ENCODE measurements around the gene GLCE. TPM values are rescaled to one million over a fixed set of nuclear protein-coding genes. Genes with fewer than 3 reads are reported as not detected.

Gene GLCE
- total RNA-seq, 2 donors from 2014 or later, result 6.6 to 9.3 TPM

- TF ChIP-seq CTCF (IDR thresholded peaks at IDR 0.05) (no peak), POLR2A (IDR thresholded peaks at IDR 0.05) (no peak)
- 58 to 59% methylated on average over 5 of the region's 5 CpGs for WGBS, 2 donors
Observed at GRCh38 chr15:69280783-69281182, 120.3 kb downstream of the GLCE start.

GRCh38 chr15:69282104-69282743 lies 121.8 kb downstream of the GLCE start:
- no peak for DNase-seq
- ATAC-seq, result no peak
- H3K36me3 ChIP-seq (replicated peaks in 1 of 2; ENCODE audit: insufficient read depth in 1 of 2, low read depth in 2 of 2), result no peaks in the 10 kb centered on the region
- no peaks in the 10 kb centered on the region for H3K27me3 ChIP-seq
- H3K27ac ChIP-seq, result no peak overlapping the region
- H3K4me3 ChIP-seq, result no peak overlapping the region
- no peaks in the 10 kb centered on the region for H3K9me3 ChIP-seq
- TF ChIP-seq CTCF (IDR thresholded peaks at IDR 0.05), result no peak
- TF ChIP-seq POLR2A (IDR thresholded peaks at IDR 0.05), result no peak
- intact Hi-C loops (cut with DNase I), result no loop called here
- no peaks in the 10 kb centered on the region for H3K4me1 ChIP-seq
- 83 to 90% methylated on average over 7 to 9 of the region's 9 CpGs for WGBS, 2 donors

More at GRCh38 chr15:69280783-69281182, 120.3 kb downstream of the GLCE start:
- Histone ChIP-seq H3K4me3 (no peak overlapping the region), H3K4me1 (peaks cover 7% of the 10 kb centered on the region), H3K36me3 (replicated peaks in 1 of 2; ENCODE audit: insufficient read depth in 1 of 2, low read depth in 2 of 2) (no peaks in the 10 kb centered on the region), H3K27me3 (no peaks in the 10 kb centered on the region), H3K9me3 (no peaks in the 10 kb centered on the region), H3K27ac (no peak overlapping the region)
- intact Hi-C loops (cut with DNase I), result no loop called here
- ATAC-seq, result no peak
- no peak for DNase-seq

GRCh38 chr15:69285834-69286233 lies 125.4 kb downstream of the GLCE start:
- intact Hi-C loops (cut with DNase I), result no loop called here
- Histone ChIP-seq H3K4me1 (peaks cover 9% of the 10 kb centered on the region), H3K27me3 (no peaks in the 10 kb centered on the region), H3K36me3 (replicated peaks in 1 of 2; ENCODE audit: insufficient read depth in 1 of 2, low read depth in 2 of 2) (no peaks in the 10 kb centered on the region), H3K4me3 (no peak overlapping the region), H3K27ac (no peak overlapping the region), H3K9me3 (no peaks in the 10 kb centered on the region)
- ATAC-seq (no peak), DNase-seq (no peak)
- WGBS, 2 donors, result 91 to 96% methylated on average over 12 of the region's 12 CpGs
- TF ChIP-seq CTCF (IDR thresholded peaks at IDR 0.05) (no peak), POLR2A (IDR thresholded peaks at IDR 0.05) (no peak)

GRCh38 chr15:69288011-69288410 lies 127.6 kb downstream of the GLCE start:
- ATAC-seq (no peak), DNase-seq (no peak)
- H3K36me3 ChIP-seq (replicated peaks in 1 of 2; ENCODE audit: insufficient read depth in 1 of 2, low read depth in 2 of 2), result no peaks in the 10 kb centered on the region
- H3K9me3 ChIP-seq, result no peaks in the 10 kb centered on the region
- intact Hi-C loops (cut with DNase I), result no loop called here
- WGBS, 2 donors, result 82 to 86% methylated on average over 7 of the region's 7 CpGs
- H3K27me3 ChIP-seq, result no peaks in the 10 kb centered on the region
- TF ChIP-seq POLR2A (IDR thresholded peaks at IDR 0.05), result no peak
- TF ChIP-seq CTCF (IDR thresholded peaks at IDR 0.05), result no peak
- peaks cover 9% of the 10 kb centered on the region for H3K4me1 ChIP-seq
- no peak overlapping the region for H3K27ac ChIP-seq
- no peak overlapping the region for H3K4me3 ChIP-seq
